Peyer's patch (tissue), 4 donors: Measurements from ENCODE around the gene ORAI3. TPM values are rescaled to one million over a fixed set of nuclear protein-coding genes. Genes with fewer than 3 reads are reported as not detected.

Experiments
- DNase-seq, 3 donors: peaks; one replicate each; pipeline ENCODE4 v3.0.0-alpha.2; 2017 to 2019
- H3K27ac ChIP-seq, 4 donors: fragments of 200-600 bp; sonication (generic); one replicate each; pipeline ENCODE4 v1.5.1; 2016 to 2019
- H3K27me3 ChIP-seq, 2 donors: fragments of 200-600 bp; sonication (generic); one replicate each; pipeline ENCODE4 v1.5.1; 2019
- H3K36me3 ChIP-seq, 3 donors: fragments of 200-600 bp; sonication (generic); one replicate each; pipeline ENCODE4 v1.5.1; 2016 to 2019
- H3K4me1 ChIP-seq, 4 donors: fragments of 200-600 bp; sonication (generic); one replicate each; pipeline ENCODE4 v1.5.1; 2016 to 2019
- H3K4me3 ChIP-seq, 4 donors: fragments of 200-600 bp; sonication (generic); 1 replicate in 3 of 4; 2 replicates in 1 of 4; pipeline ENCODE4 v1.5.1; 2016 to 2019; ENCODE audit warnings: mild to moderate bottlenecking in 1 of 4
- H3K9me3 ChIP-seq, 4 donors: fragments of 200-600 bp; sonication (generic); one replicate each; pipeline ENCODE4 v1.5.1; 2016 to 2019; ENCODE audit warnings: mild to moderate bottlenecking in 1 of 4
- POLR2A ChIP-seq, 2 donors: fragments of 450-650 bp; IDR thresholded peaks; one replicate each; pipeline ENCODE4 v1.5.1; 2017; ENCODE audit warnings: antibody characterized with exemption in 2 of 2, mild to moderate bottlenecking in 2 of 2, moderate library complexity in 2 of 2
- total RNA-seq, 4 donors: library from RNA; depleted of rRNA; stranded (reverse); fragments of >200 nt; gene quantifications; one replicate each; pipeline ENCODE4 v1.1.0, GENCODE V29; 2016
- TF ChIP-seq, protein P1 (sequence below), 6 experiments: fragments of 450-650 bp in 4 of 6; fragments of 200-600 bp in 2 of 6; sonication (generic) in 1 of 6; IDR thresholded peaks; one replicate each; pipeline ENCODE4 v1.5.1; 2017 to 2019; ENCODE audit warnings: antibody characterized with exemption in 6 of 6, mild to moderate bottlenecking in 3 of 6, moderate library complexity in 1 of 6

Gene ORAI3
- total RNA-seq, 4 donors from 2014 or later: 10.7 to 25.0 (median 20.3) TPM

DNA sequence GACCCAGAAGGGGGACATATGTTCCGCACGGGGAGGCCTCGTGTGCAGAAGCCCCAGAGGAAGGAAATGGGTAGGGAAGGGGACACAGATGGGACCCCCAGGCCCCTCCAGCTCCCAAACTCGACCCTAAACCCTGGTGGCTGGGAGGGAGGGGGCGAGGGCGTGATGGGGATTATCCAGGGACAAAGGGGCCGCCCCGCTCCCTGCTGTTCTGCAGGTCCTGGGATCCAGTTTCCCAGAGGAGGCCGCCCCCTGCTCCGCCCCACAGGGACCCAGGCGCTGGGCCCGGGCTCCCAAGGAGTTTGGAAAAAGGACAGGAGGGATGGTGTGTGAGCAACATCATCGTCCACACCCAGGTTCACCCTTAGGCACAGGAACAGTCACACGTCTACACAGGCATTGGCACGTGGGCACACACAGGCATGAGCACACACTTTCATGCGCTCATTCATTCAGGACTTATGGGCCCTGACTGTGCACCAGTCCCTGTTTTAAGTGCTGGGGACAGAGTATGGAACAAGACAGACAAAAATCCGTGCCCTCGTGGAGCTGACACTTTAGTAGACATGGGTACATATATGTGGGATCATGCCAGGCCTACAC lies 38.3 kb upstream of the ORAI3 start:
- Histone ChIP-seq H3K4me3 (no peak overlapping the region), H3K27ac (no peak overlapping the region), H3K9me3 (no peaks in the 10 kb centered on the region), H3K4me1 (no peaks in the 10 kb centered on the region), H3K36me3 (no peaks in the 10 kb centered on the region), H3K27me3 (no peaks in the 10 kb centered on the region)
- DNase-seq: no peak
- TF ChIP-seq, protein P1, sequence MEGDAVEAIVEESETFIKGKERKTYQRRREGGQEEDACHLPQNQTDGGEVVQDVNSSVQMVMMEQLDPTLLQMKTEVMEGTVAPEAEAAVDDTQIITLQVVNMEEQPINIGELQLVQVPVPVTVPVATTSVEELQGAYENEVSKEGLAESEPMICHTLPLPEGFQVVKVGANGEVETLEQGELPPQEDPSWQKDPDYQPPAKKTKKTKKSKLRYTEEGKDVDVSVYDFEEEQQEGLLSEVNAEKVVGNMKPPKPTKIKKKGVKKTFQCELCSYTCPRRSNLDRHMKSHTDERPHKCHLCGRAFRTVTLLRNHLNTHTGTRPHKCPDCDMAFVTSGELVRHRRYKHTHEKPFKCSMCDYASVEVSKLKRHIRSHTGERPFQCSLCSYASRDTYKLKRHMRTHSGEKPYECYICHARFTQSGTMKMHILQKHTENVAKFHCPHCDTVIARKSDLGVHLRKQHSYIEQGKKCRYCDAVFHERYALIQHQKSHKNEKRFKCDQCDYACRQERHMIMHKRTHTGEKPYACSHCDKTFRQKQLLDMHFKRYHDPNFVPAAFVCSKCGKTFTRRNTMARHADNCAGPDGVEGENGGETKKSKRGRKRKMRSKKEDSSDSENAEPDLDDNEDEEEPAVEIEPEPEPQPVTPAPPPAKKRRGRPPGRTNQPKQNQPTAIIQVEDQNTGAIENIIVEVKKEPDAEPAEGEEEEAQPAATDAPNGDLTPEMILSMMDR (IDR thresholded peaks at IDR 0.05): no peak
- no peak for TF ChIP-seq POLR2A (IDR thresholded peaks at IDR 0.05)

DNA sequence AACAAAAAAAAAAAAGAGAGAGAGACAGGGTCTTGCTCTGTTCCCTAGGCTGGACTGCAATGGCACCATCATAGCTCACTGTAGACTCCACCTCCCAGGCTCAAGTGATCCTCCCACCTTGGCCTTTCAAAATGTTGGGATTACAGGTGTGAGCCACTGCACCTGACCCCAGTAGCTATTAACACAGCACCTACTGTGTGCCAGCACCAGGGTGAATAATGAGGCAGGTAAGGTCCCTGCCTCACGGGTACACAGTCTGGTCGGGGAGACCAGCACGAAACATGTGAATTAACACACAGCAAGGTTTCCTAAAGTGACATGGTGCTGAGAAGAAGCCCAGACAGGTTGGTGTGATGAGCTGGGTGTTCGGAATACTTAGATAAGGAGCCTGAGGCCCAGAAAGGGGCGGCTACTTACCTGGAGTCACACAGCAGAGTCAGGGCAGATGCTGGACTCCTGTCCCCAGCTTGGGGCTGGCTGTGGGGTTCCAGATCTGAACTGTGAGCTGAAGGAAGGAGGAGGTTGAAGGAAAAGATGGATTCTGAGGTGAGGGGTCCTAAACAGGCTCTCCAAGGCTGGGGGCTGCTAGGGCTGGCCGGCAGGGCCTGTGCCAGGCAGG lies 36.0 kb upstream of the ORAI3 start:
- Histone ChIP-seq H3K27ac (no peak overlapping the region), H3K4me3 (no peak overlapping the region), H3K36me3 (no peaks in the 10 kb centered on the region), H3K27me3 (no peaks in the 10 kb centered on the region), H3K9me3 (no peaks in the 10 kb centered on the region), H3K4me1 (no peaks in the 10 kb centered on the region)
- no peak for DNase-seq
- no peak for TF ChIP-seq POLR2A (IDR thresholded peaks at IDR 0.05)
- TF ChIP-seq, protein P1 (IDR thresholded peaks at IDR 0.05): no peak

DNA sequence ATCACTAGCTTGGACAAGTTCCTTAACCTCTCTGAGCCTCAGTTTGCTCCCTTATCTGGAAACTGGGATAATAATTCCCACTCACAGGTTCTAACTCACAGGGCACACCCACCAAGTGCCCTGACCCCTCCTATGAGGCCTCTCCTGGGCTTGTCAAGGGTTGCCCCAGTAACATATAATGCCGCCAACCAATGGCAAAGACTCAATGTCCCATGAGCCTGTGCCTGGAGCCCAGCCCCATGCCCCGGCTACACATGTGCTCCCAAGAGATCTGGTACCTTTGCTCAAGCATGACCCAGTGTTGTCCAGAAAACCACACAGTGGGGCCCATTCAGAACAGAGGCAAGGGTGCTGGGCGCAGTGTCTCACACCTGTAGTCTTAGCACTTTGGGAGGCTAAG lies 34.0 kb upstream of the ORAI3 start:
- Histone ChIP-seq H3K36me3 (no peaks in the 10 kb centered on the region), H3K4me1 (no peaks in the 10 kb centered on the region), H3K27ac (no peak overlapping the region), H3K9me3 (no peaks in the 10 kb centered on the region), H3K27me3 (no peaks in the 10 kb centered on the region), H3K4me3 (no peak overlapping the region)
- no peak for DNase-seq
- TF ChIP-seq, protein P1 (IDR thresholded peaks at IDR 0.05): no peak
- no peak for TF ChIP-seq POLR2A (IDR thresholded peaks at IDR 0.05)

DNA sequence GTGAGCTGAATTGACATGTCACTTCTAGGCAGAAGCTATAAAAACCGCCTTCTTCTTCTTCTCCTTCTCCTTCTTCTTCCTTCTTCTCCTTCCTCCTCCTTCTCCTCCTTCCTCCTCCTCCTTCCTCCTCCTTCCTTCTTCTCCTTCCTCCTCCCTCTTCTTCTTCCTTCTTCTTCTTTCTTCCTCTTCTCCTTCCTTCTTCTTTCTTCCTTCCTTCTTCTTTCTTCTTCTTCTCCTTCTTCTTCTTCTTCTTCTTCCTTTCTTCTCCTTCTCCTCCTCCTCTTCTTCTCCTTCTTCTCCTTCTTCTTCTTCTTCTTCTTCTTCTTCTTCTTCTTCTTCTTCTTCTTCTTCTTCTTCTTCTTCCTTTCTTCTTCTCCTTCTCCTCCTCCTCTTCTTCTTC lies 30.3 kb upstream of the ORAI3 start:
- no peak overlapping the region for H3K4me3 ChIP-seq
- peaks cover 0 to 4% (median 0%) of the 10 kb centered on the region in 4 donors for H3K4me1 ChIP-seq
- H3K27me3 ChIP-seq: no peaks in the 10 kb centered on the region
- no peaks in the 10 kb centered on the region for H3K36me3 ChIP-seq
- H3K27ac ChIP-seq: no peak overlapping the region
- H3K9me3 ChIP-seq: no peaks in the 10 kb centered on the region
- no peak for DNase-seq
- TF ChIP-seq, protein P1 (IDR thresholded peaks at IDR 0.05): no peak
- TF ChIP-seq POLR2A (IDR thresholded peaks at IDR 0.05): no peak

DNA sequence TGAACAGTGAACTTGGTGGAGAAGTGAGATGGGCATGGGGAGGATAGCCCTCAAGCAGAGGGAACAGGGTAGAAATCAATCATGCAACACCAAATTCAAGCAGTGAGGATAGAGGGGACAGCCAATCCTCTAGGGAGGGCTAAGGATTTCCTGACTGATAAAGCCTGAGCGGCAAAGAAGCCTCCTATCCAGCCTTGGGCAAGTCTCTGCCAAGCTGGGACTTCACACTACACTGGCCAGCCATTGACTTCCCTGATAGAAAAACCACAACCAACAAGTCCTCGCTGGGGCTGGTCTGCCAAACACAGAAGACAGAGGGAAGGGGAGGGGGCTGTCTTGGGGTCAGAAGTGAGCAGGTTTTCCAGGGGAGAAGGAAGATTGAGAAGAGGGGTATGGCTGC lies 28.0 kb upstream of the ORAI3 start:
- Histone ChIP-seq H3K36me3 (no peaks in the 10 kb centered on the region), H3K4me3 (no peak overlapping the region), H3K27me3 (no peaks in the 10 kb centered on the region), H3K4me1 (peaks cover 0 to 26% (median 5%) of the 10 kb centered on the region in 4 donors), H3K9me3 (no peaks in the 10 kb centered on the region), H3K27ac (no peak overlapping the region)
- TF ChIP-seq POLR2A (IDR thresholded peaks at IDR 0.05): no peak
- TF ChIP-seq, protein P1 (IDR thresholded peaks at IDR 0.05): no peak
- DNase-seq: no peak
